Bronchial epithelial cell (primary cell): ENCODE results near the gene C13orf46. TPM values are rescaled to one million over a fixed set of nuclear protein-coding genes. Genes with fewer than 3 reads are reported as not detected.

Experiments used
- DNase-seq: peaks from one replicate; pipeline ENCODE4 v3.0.0-alpha.2; 2010; ENCODE audit warnings: low read depth
- FAIRE-seq: peaks from 2 replicates; lab custom pipeline; 2011; peaks lifted over from hg19 to GRCh38; lab: Jason Lieb, UNC
- H3K27me3 ChIP-seq: 2 replicates; pipeline ENCODE4 v1.5.1; 2011; ENCODE audit warnings: low read length; ENCODE audit not compliant: control insufficient read depth, insufficient read depth
- H3K36me3 ChIP-seq: 2 replicates; pipeline ENCODE4 v1.5.1; 2011; ENCODE audit warnings: low read length; ENCODE audit not compliant: control insufficient read depth, insufficient read depth
- H3K4me3 ChIP-seq: 2 replicates; pipeline ENCODE4 v1.5.1; 2011; ENCODE audit warnings: mild to moderate bottlenecking, low read depth, low read length, control low read depth
- total RNA-seq: library from RNA; depleted of rRNA; stranded (reverse); fragments of >200 nt; gene quantifications from 2 replicates; pipeline ENCODE4 v1.2.1, GENCODE V29; 2014
- TF ChIP-seq, protein P1 (sequence below): IDR thresholded peaks from 2 replicates; pipeline ENCODE4 v1.5.1; 2011; ENCODE audit warnings: mild to moderate bottlenecking, moderate library complexity, low read length, control low read depth, inconsistent platforms; ENCODE audit not compliant: insufficient read depth, severe bottlenecking

C13orf46 gene
- total RNA-seq, 1 donor from 2014 or later: not detected

- FAIRE-seq: no peak
- TF ChIP-seq, protein P1, sequence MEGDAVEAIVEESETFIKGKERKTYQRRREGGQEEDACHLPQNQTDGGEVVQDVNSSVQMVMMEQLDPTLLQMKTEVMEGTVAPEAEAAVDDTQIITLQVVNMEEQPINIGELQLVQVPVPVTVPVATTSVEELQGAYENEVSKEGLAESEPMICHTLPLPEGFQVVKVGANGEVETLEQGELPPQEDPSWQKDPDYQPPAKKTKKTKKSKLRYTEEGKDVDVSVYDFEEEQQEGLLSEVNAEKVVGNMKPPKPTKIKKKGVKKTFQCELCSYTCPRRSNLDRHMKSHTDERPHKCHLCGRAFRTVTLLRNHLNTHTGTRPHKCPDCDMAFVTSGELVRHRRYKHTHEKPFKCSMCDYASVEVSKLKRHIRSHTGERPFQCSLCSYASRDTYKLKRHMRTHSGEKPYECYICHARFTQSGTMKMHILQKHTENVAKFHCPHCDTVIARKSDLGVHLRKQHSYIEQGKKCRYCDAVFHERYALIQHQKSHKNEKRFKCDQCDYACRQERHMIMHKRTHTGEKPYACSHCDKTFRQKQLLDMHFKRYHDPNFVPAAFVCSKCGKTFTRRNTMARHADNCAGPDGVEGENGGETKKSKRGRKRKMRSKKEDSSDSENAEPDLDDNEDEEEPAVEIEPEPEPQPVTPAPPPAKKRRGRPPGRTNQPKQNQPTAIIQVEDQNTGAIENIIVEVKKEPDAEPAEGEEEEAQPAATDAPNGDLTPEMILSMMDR: no peak
These were observed 70.0 kb downstream of the C13orf46 start for GRCh38 chr13:113903912-113904311.

More at GRCh38 chr13:113903912-113904311, 70.0 kb downstream of the C13orf46 start:
- Histone ChIP-seq H3K36me3 (no peaks in the 10 kb centered on the region), H3K4me3 (no peak overlapping the region), H3K27me3 (no peaks in the 10 kb centered on the region)
- DNase-seq: no peak

Other genes with a start within 250 kb of the C13orf46 start
- 1.0 and 5.3 TPM in 2 replicates for gene TMEM255B, start 214.8 kb downstream of the C13orf46 start, total RNA-seq
- gene GAS6, start 110.0 kb downstream of the C13orf46 start, total RNA-seq: 41.3 and 70.0 TPM in 2 replicates
- gene RASA3, start 158.5 kb upstream of the C13orf46 start, total RNA-seq: 1.2 and 2.6 TPM in 2 replicates
- not detected in 2 replicates for gene CFAP97D2, start 205.2 kb upstream of the C13orf46 start, total RNA-seq